ENCODE data around the gene EPHB1.

EPHB1 gene

GRCh38 chr3:135117977-135118376, 322.9 kb downstream of the EPHB1 start:
- Histone ChIP-seq H3K4me1 (ENCODE audit: control insufficient read depth, insufficient read depth, low read depth, low read length) (no peaks in the 10 kb centered on the region), H2AFZ (ENCODE audit: low read depth, low read length) (no peak overlapping the region), H4K91ac (ENCODE audit: low read length) (no peak overlapping the region), H2AK5ac (ENCODE audit: low read length, severe bottlenecking) (no peak overlapping the region), H3K18ac (ENCODE audit: low read depth in 1 of 2, low read length in 2 of 2) (no peak overlapping the region), H3K27ac (ENCODE audit: low read length, poor library complexity, severe bottlenecking) (no peak overlapping the region), H4K8ac (ENCODE audit: low read length) (no peak overlapping the region), H3K4me3 (ENCODE audit: insufficient read depth in 1 of 2, low read depth in 1 of 2, low read length in 2 of 2) (no peak overlapping the region), H2BK120ac (ENCODE audit: low read depth, low read length) (no peak overlapping the region), H3K4me2 (ENCODE audit: low read length, poor library complexity, severe bottlenecking) (no peak overlapping the region), H3K14ac (ENCODE audit: low read length in 2 of 2) (no peak overlapping the region), H3K27me3 (ENCODE audit: control insufficient read depth in 1 of 2, insufficient read depth in 1 of 2, low read length in 2 of 2) (no peaks in the 10 kb centered on the region), H2BK12ac (ENCODE audit: low read length in 2 of 2) (no peak overlapping the region), H3K23ac (ENCODE audit: low read length in 2 of 2) (no peak overlapping the region), H3K4ac (ENCODE audit: low read depth in 1 of 2, low read length in 2 of 2) (no peak overlapping the region), H2BK5ac (ENCODE audit: low read depth, low read length, poor library complexity, severe bottlenecking) (no peak overlapping the region), H3K9ac (ENCODE audit: low read length) (no peak overlapping the region), H3K36me3 (ENCODE audit: control insufficient read depth in 1 of 2, insufficient read depth in 2 of 2, low read depth in 1 of 2, low read length in 2 of 2) (no peaks in the 10 kb centered on the region), H3K79me1 (replicated peaks; ENCODE audit: low read length, poor library complexity, severe bottlenecking) (no peaks in the 10 kb centered on the region), H3K9me3 (ENCODE audit: control insufficient read depth, low read length) (no peaks in the 10 kb centered on the region), H2BK15ac (ENCODE audit: low read depth, poor library complexity, severe bottlenecking) (no peak overlapping the region)
- WGBS = 43% methylated on average over 4 of the region's 5 CpGs
- DNase-seq = no peak

GRCh38 chr3:135118792-135119191, 323.7 kb downstream of the EPHB1 start:
- no peak overlapping the region for H4K91ac ChIP-seq (ENCODE audit: low read length)
- no peak overlapping the region for H2AK5ac ChIP-seq (ENCODE audit: low read length, severe bottlenecking)
- no peaks in the 10 kb centered on the region for H3K27me3 ChIP-seq (ENCODE audit: control insufficient read depth in 1 of 2, insufficient read depth in 1 of 2, low read length in 2 of 2)
- H3K9me3 ChIP-seq (ENCODE audit: control insufficient read depth, low read length) = no peaks in the 10 kb centered on the region
- WGBS = 71% methylated on average over 1 of the region's 2 CpGs
- no peak overlapping the region for H2AFZ ChIP-seq (ENCODE audit: low read depth, low read length)
- no peak overlapping the region for H3K23ac ChIP-seq (ENCODE audit: low read length in 2 of 2)
- H3K4me2 ChIP-seq (ENCODE audit: low read length, poor library complexity, severe bottlenecking) = no peak overlapping the region
- H3K36me3 ChIP-seq (ENCODE audit: control insufficient read depth in 1 of 2, insufficient read depth in 2 of 2, low read depth in 1 of 2, low read length in 2 of 2) = no peaks in the 10 kb centered on the region
- DNase-seq = no peak
- H3K18ac ChIP-seq (ENCODE audit: low read depth in 1 of 2, low read length in 2 of 2) = no peak overlapping the region
- no peak overlapping the region for H2BK5ac ChIP-seq (ENCODE audit: low read depth, low read length, poor library complexity, severe bottlenecking)
- H3K79me1 ChIP-seq (replicated peaks; ENCODE audit: low read length, poor library complexity, severe bottlenecking) = no peaks in the 10 kb centered on the region
- H3K4ac ChIP-seq (ENCODE audit: low read depth in 1 of 2, low read length in 2 of 2) = no peak overlapping the region
- no peak overlapping the region for H3K9ac ChIP-seq (ENCODE audit: low read length)
- no peak overlapping the region for H3K27ac ChIP-seq (ENCODE audit: low read length, poor library complexity, severe bottlenecking)
- H3K4me1 ChIP-seq (ENCODE audit: control insufficient read depth, insufficient read depth, low read depth, low read length) = no peaks in the 10 kb centered on the region
- H2BK12ac ChIP-seq (ENCODE audit: low read length in 2 of 2) = no peak overlapping the region
- no peak overlapping the region for H3K14ac ChIP-seq (ENCODE audit: low read length in 2 of 2)
- H2BK120ac ChIP-seq (ENCODE audit: low read depth, low read length) = no peak overlapping the region
- no peak overlapping the region for H3K4me3 ChIP-seq (ENCODE audit: insufficient read depth in 1 of 2, low read depth in 1 of 2, low read length in 2 of 2)
- H4K8ac ChIP-seq (ENCODE audit: low read length) = no peak overlapping the region
- H2BK15ac ChIP-seq (ENCODE audit: low read depth, poor library complexity, severe bottlenecking) = no peak overlapping the region

GRCh38 chr3:135125171-135125801, 330.2 kb downstream of the EPHB1 start:
- H3K23ac ChIP-seq (ENCODE audit: low read length in 2 of 2) = no peak overlapping the region
- no peak overlapping the region for H2BK120ac ChIP-seq (ENCODE audit: low read depth, low read length)
- no peak overlapping the region for H2BK15ac ChIP-seq (ENCODE audit: low read depth, poor library complexity, severe bottlenecking)
- H4K8ac ChIP-seq (ENCODE audit: low read length) = no peak overlapping the region
- H3K27ac ChIP-seq (ENCODE audit: low read length, poor library complexity, severe bottlenecking) = no peak overlapping the region
- no peaks in the 10 kb centered on the region for H3K27me3 ChIP-seq (ENCODE audit: control insufficient read depth in 1 of 2, insufficient read depth in 1 of 2, low read length in 2 of 2)
- no peak overlapping the region for H2BK12ac ChIP-seq (ENCODE audit: low read length in 2 of 2)
- no peaks in the 10 kb centered on the region for H3K79me1 ChIP-seq (replicated peaks; ENCODE audit: low read length, poor library complexity, severe bottlenecking)
- no peak overlapping the region for H4K91ac ChIP-seq (ENCODE audit: low read length)
- no peak overlapping the region for H3K14ac ChIP-seq (ENCODE audit: low read length in 2 of 2)
- no peak overlapping the region for H2BK5ac ChIP-seq (ENCODE audit: low read depth, low read length, poor library complexity, severe bottlenecking)
- no peak overlapping the region for H2AFZ ChIP-seq (ENCODE audit: low read depth, low read length)
- no peaks in the 10 kb centered on the region for H3K36me3 ChIP-seq (ENCODE audit: control insufficient read depth in 1 of 2, insufficient read depth in 2 of 2, low read depth in 1 of 2, low read length in 2 of 2)
- peak; percentile 4 for DNase-seq
- no peak overlapping the region for H3K9ac ChIP-seq (ENCODE audit: low read length)
- H2AK5ac ChIP-seq (ENCODE audit: low read length, severe bottlenecking) = no peak overlapping the region
- no peaks in the 10 kb centered on the region for H3K9me3 ChIP-seq (ENCODE audit: control insufficient read depth, low read length)
- H3K4me1 ChIP-seq (ENCODE audit: control insufficient read depth, insufficient read depth, low read depth, low read length) = no peaks in the 10 kb centered on the region
- 57% methylated on average over 2 of the region's 2 CpGs for WGBS
- no peak overlapping the region for H3K4ac ChIP-seq (ENCODE audit: low read depth in 1 of 2, low read length in 2 of 2)
- H3K4me2 ChIP-seq (ENCODE audit: low read length, poor library complexity, severe bottlenecking) = no peak overlapping the region
- no peak overlapping the region for H3K18ac ChIP-seq (ENCODE audit: low read depth in 1 of 2, low read length in 2 of 2)
- H3K4me3 ChIP-seq (ENCODE audit: insufficient read depth in 1 of 2, low read depth in 1 of 2, low read length in 2 of 2) = no peak overlapping the region

GRCh38 chr3:135127946-135128470, 332.9 kb downstream of the EPHB1 start:
- DNase-seq = no peak

More at GRCh38 chr3:135127946-135128470, 332.9 kb downstream of the EPHB1 start:
- Histone ChIP-seq H2BK120ac (ENCODE audit: low read depth, low read length) (no peak overlapping the region), H3K36me3 (ENCODE audit: control insufficient read depth in 1 of 2, insufficient read depth in 2 of 2, low read depth in 1 of 2, low read length in 2 of 2) (peaks cover 0 to 3% of the 10 kb centered on the region in 2 experiments), H2BK12ac (ENCODE audit: low read length in 2 of 2) (no peak overlapping the region), H3K9ac (ENCODE audit: low read length) (no peak overlapping the region), H3K4me3 (ENCODE audit: insufficient read depth in 1 of 2, low read depth in 1 of 2, low read length in 2 of 2) (no peak overlapping the region), H4K8ac (ENCODE audit: low read length) (no peak overlapping the region), H3K23ac (ENCODE audit: low read length in 2 of 2) (no peak overlapping the region), H4K91ac (ENCODE audit: low read length) (no peak overlapping the region), H3K14ac (ENCODE audit: low read length in 2 of 2) (no peak overlapping the region), H3K18ac (ENCODE audit: low read depth in 1 of 2, low read length in 2 of 2) (no peak overlapping the region), H3K4me2 (ENCODE audit: low read length, poor library complexity, severe bottlenecking) (no peak overlapping the region), H2AK5ac (ENCODE audit: low read length, severe bottlenecking) (no peak overlapping the region), H2BK5ac (ENCODE audit: low read depth, low read length, poor library complexity, severe bottlenecking) (no peak overlapping the region), H3K9me3 (ENCODE audit: control insufficient read depth, low read length) (no peaks in the 10 kb centered on the region), H2BK15ac (ENCODE audit: low read depth, poor library complexity, severe bottlenecking) (no peak overlapping the region), H3K27ac (ENCODE audit: low read length, poor library complexity, severe bottlenecking) (no peak overlapping the region), H3K27me3 (ENCODE audit: control insufficient read depth in 1 of 2, insufficient read depth in 1 of 2, low read length in 2 of 2) (no peaks in the 10 kb centered on the region), H2AFZ (ENCODE audit: low read depth, low read length) (no peak overlapping the region), H3K4ac (ENCODE audit: low read depth in 1 of 2, low read length in 2 of 2) (no peak overlapping the region), H3K4me1 (ENCODE audit: control insufficient read depth, insufficient read depth, low read depth, low read length) (no peaks in the 10 kb centered on the region), H3K79me1 (replicated peaks; ENCODE audit: low read length, poor library complexity, severe bottlenecking) (no peaks in the 10 kb centered on the region)
- WGBS = 76% methylated on average over 5 of the region's 5 CpGs
